Measurements from ENCODE around the gene STXBP1.

STXBP1 gene

DNA sequence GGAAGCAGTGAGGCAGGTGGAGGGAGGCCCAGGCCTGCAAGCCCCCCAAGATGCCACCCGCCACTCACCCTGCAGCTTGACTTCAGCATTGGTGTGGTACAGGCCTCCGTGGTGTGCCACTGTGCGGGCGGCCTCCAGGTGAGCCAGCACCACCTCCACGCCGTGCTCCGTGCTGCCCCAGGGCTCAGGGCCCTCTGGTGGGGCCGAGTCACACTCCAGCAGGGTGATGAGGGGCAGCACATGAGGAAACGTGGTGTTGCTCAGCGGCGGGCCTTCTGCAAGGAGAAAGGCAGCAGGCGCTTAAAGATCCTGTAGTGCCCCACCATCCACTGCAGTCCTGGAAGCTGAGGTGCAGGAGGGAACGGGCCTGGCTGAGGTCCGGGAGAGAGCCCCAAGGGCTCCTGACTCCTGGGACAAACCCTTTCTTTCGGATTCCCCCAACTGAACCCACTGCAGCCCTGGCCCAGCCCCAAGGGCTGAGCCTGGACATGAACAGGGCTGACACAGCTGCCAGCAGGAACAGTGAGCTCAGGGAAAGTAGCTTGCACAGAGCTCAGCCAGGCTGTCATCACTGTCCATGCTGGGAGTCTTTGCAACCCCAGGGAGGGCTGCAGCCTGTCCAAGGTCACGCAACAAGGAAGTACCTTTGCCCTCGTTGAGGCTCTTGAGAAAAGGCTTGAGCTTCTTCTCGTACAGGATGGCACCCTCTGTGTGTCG is 127.7 kb downstream of the STXBP1 start:
- no peak for DNase-seq

- peak; percentile 30 for DNase-seq
These were observed 129.9 kb downstream of the STXBP1 start for GRCh38 chr9:127741831-127742434.
